Neutrophil (primary cell): ENCODE data around the gene CTDSPL.
A peak's percentile ranks its signal among the peaks of the same experiment; 100 is the strongest.

Source experiments
- H3K27ac ChIP-seq: fragments of 200-600 bp; sonication (generic); 2 replicates; pipeline ENCODE4 v1.5.1; 2016; ENCODE audit warnings: mild to moderate bottlenecking, moderate library complexity
- H3K27me3 ChIP-seq: fragments of 200-600 bp; sonication (generic); 2 replicates; pipeline ENCODE4 v1.6.0; 2016; ENCODE audit warnings: mild to moderate bottlenecking
- H3K36me3 ChIP-seq: fragments of 200-600 bp; sonication (generic); 2 replicates; pipeline ENCODE4 v1.5.1; 2017
- H3K4me1 ChIP-seq, 2 experiments: fragments of 200-600 bp in 1 of 2; sonication (generic) in 1 of 2; 1 replicate in 1 of 2; 2 replicates in 1 of 2; pipeline versions ENCODE4 v1.5.1 to v1.6.1; 2013 to 2016; ENCODE audit warnings: low read depth in 1 of 2, low read length in 1 of 2, mild to moderate bottlenecking in 1 of 2, moderate library complexity in 1 of 2; ENCODE audit not compliant: control insufficient read depth in 1 of 2, insufficient read depth in 1 of 2
- H3K4me3 ChIP-seq, 2 experiments: fragments of 200-600 bp in 1 of 2; sonication (generic) in 1 of 2; 1 replicate in 1 of 2; 2 replicates in 1 of 2; pipeline ENCODE4 v1.5.1; 2013 to 2016; ENCODE audit warnings: low read depth in 1 of 2, low read length in 1 of 2, mild to moderate bottlenecking in 1 of 2, moderate library complexity in 1 of 2
- H3K9me3 ChIP-seq: fragments of 200-600 bp; sonication (generic); 2 replicates; pipeline ENCODE4 v1.5.1; 2016
- TF ChIP-seq, protein P1 (sequence below): fragments of 200-600 bp; sonication (generic); IDR thresholded peaks from 2 replicates; pipeline ENCODE4 v1.5.1; 2016; ENCODE audit warnings: antibody characterized with exemption

The CTDSPL gene

GRCh38 chr3:37930495-37930894, 68.8 kb downstream of the CTDSPL start:
- Histone ChIP-seq H3K9me3 (no peaks in the 10 kb centered on the region), H3K27me3 (no peaks in the 10 kb centered on the region), H3K4me3 (no peak overlapping the region), H3K36me3 (no peaks in the 10 kb centered on the region), H3K27ac (no peak overlapping the region), H3K4me1 (peaks cover 22 to 35% of the 10 kb centered on the region in 2 experiments)
- TF ChIP-seq, protein P1, sequence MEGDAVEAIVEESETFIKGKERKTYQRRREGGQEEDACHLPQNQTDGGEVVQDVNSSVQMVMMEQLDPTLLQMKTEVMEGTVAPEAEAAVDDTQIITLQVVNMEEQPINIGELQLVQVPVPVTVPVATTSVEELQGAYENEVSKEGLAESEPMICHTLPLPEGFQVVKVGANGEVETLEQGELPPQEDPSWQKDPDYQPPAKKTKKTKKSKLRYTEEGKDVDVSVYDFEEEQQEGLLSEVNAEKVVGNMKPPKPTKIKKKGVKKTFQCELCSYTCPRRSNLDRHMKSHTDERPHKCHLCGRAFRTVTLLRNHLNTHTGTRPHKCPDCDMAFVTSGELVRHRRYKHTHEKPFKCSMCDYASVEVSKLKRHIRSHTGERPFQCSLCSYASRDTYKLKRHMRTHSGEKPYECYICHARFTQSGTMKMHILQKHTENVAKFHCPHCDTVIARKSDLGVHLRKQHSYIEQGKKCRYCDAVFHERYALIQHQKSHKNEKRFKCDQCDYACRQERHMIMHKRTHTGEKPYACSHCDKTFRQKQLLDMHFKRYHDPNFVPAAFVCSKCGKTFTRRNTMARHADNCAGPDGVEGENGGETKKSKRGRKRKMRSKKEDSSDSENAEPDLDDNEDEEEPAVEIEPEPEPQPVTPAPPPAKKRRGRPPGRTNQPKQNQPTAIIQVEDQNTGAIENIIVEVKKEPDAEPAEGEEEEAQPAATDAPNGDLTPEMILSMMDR = no peak

GRCh38 chr3:37932505-37932904, 70.8 kb downstream of the CTDSPL start:
- no peak overlapping the region for H3K4me3 ChIP-seq
- TF ChIP-seq, protein P1 = no peak
- H3K9me3 ChIP-seq = no peaks in the 10 kb centered on the region
- H3K36me3 ChIP-seq = no peaks in the 10 kb centered on the region
- H3K4me1 ChIP-seq = peaks cover 36 to 40% of the 10 kb centered on the region in 2 experiments
- no peak overlapping the region for H3K27ac ChIP-seq
- H3K27me3 ChIP-seq = no peaks in the 10 kb centered on the region

DNA sequence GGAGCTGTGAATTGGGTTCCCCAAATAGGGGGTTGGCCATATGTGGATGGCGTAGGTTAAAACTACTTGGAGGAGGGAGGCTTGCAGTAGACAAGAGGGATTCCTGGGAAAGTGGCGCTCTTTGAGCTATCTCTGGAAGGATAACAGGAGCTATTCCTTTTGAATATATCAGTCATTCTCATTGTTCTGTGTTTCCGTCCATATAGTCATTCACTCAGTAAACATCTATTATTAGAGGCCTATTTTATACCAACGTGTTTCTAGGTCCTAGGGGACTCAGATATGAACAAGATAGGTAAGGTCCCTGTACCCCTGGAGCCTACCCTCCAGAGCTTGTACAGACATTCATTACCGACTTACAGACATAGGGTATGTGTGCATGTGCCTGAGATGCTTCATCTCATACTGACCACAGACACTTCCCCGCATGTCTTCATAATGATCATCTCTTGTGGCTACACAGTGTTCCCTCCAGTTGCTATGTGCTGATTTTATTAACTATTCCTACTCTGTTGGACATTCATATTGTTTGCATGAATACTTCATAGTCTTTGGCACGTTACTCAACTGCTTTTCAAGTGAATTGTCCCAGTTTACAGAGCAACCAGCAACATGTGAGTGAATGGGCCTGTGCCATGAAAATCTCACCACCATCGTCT, 73.1 kb downstream of the CTDSPL start:
- no peaks in the 10 kb centered on the region for H3K27me3 ChIP-seq
- H3K4me1 ChIP-seq = peaks cover 35 to 39% of the 10 kb centered on the region in 2 experiments
- no peak overlapping the region for H3K4me3 ChIP-seq
- no peaks in the 10 kb centered on the region for H3K9me3 ChIP-seq
- TF ChIP-seq, protein P1 = no peak
- no peaks in the 10 kb centered on the region for H3K36me3 ChIP-seq
- peak overlapping the region; percentile 62 for H3K27ac ChIP-seq

DNA sequence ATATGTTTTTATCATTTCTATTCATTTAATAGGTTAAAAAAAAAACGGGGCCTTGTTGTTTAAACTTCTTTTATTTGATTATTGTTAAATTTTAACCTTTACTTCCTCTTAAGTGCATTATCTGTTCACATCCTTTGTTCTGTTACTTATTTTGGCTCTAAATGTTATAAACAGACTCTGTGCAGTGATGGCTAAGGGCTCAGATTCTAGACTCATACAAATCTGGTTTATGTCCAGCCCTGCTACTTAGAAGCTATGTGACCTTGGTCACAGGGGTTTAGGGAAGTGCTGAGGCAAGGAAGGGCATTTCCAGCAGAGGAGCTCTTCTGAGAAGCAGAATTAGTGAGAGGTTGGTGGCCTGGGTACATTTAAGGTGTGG, 73.6 kb downstream of the CTDSPL start:
- peak overlapping the region; percentile 62 for H3K27ac ChIP-seq
- H3K36me3 ChIP-seq = no peaks in the 10 kb centered on the region
- H3K4me1 ChIP-seq = peaks cover 35 to 39% of the 10 kb centered on the region in 2 experiments
- TF ChIP-seq, protein P1 = no peak
- no peaks in the 10 kb centered on the region for H3K27me3 ChIP-seq
- H3K4me3 ChIP-seq = no peak overlapping the region
- no peaks in the 10 kb centered on the region for H3K9me3 ChIP-seq

DNA sequence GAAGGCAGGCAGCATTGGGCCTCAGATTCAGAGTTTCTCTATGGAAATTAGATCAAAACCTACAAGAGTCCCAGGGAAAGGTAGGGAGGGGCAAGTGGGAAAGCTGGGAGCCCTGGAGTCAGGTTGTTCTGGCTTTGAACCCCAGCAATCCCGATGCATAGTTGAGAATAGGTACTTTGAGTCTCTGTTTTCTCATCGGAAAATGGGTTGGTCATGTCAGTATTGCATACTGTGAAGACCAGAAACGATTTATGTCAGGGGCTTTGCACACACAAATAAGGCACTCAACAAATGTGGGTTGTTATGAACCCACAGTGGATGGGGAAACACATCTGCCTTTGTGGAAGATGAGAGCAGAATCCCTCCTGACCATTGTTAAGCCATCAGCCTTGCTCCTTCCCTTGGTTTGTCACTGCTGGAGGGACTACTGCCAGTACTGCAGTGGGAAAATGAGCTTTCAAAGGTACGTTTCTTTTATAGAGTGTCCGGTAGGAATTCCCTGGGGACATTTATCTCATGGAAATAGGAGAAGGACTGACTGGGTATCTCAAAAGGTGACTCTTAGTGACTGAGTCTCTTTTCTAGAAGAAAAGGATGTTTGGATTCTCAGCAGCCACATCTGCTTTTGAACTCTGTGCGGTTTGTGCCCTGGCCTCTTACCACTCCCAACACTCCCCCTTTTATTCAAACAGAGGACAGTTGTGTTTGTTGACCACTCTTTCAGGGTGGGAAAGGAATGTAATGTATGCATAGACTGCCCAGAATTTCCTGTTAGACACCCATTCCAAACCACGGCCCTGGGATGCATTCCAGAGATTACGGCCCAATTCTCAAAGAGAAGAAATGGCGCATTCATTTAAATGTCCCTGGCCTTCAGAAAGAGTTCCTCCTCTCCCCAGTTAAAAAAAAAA, 74.3 kb downstream of the CTDSPL start:
- Histone ChIP-seq H3K4me3 (no peak overlapping the region), H3K9me3 (no peaks in the 10 kb centered on the region), H3K36me3 (no peaks in the 10 kb centered on the region), H3K27me3 (no peaks in the 10 kb centered on the region), H3K27ac (peak overlapping the region; percentile 62), H3K4me1 (peaks cover 35 to 39% of the 10 kb centered on the region in 2 experiments)
- TF ChIP-seq, protein P1 = no peak
